GM21619 (cell line): ENCODE measurements around the gene ARHGAP15.

Source experiments
- ATAC-seq: cut with Tn5 transposase; IDR thresholded peaks from one replicate; pipeline ENCODE4 v1.9.1; 2021; ENCODE audit not compliant: unreplicated experiment

The ARHGAP15 gene

DNA sequence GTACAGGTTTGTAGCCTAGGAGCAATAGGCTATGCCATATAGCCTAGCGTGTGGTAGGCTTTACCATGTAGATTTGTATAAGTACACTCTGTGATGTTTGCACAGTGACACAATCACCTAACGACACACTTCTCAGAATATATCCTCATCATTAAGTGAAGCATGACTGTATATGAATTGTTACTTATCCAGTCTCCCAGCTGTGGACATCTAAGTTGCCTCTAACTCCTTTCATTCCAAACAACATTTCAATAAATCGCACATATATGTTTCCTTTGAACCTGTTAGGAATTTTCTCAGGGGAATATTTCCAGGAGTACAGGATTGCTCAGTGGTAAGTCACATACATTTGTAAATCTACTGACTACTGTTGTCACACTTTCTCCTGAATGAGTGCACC is 90.0 kb downstream of the ARHGAP15 start:
- no peak for ATAC-seq

DNA sequence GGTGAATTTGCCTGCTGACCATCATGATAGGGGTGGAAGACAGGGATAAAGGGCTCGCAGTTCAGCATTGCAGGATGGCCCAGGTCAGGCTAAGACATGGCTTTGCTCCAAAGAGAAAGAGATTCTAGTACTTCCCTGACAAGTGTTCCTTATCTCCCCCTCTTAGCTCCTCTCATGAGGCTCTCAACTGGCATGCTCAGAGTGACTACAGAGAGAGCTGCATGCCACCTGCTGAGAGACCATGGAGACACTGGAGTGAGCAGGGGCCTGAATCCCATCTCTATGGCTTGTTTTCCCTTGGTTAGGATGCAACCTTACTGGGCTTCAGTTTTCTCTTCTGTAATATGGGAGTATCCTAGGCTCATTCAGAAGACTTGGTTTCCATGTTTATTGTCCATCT is 94.3 kb downstream of the ARHGAP15 start:
- no peak for ATAC-seq

DNA sequence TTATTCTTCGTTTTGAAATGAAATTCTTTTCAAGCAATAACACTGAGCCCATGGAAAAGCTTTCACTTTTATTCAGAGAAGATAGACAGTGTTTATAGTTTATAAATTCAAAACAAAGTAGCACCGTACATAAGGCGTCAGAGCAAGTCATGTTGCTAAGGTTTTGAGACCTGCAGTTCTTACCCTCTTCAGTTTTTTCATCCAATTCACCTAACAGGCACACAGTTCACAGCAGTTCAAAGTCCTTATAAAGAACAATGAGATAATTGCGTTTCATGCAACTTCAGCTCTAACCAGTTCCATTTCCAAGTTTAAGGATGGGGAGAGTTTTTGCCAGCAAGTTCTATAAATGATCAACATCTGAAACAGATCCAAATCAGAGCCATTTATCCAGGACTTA is 96.7 kb downstream of the ARHGAP15 start:
- ATAC-seq, result no peak

DNA sequence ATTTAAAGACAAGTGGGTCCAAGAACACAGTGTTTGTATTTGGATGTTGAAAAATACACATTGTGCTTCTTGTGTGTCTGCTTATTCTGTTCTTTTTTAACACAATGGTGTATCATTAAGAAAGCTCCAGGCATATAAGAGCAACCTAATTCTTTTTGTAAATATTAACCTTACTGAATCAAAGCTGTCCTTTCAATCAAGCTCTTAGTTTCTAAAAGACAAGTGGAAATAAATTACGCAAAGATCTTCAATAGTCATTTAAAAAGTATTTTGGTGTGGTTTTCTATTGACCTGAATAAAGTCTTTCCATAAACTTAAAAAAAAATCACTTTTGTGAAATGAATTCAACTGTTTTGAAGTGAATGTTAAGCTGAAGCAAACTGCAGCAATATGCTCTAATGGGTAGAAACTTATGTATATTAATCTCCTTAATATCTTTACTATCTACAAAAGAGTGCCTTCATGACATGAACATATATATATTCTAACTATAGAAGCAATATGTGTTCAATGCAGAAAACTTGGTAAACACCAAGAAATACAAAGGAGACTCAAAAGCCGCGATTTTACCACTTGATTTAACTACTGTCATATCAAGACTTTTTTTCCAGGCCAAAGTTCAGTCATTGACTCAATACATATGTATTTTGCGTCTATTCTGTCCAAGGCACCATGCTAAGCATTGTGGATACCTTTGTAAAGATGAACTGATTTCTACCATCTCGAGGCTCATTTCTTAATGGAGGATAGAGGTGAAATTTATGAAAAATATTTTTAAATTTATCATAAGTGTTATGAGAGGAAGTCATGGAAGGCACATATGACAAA is 97.7 kb downstream of the ARHGAP15 start:
- no peak for ATAC-seq

DNA sequence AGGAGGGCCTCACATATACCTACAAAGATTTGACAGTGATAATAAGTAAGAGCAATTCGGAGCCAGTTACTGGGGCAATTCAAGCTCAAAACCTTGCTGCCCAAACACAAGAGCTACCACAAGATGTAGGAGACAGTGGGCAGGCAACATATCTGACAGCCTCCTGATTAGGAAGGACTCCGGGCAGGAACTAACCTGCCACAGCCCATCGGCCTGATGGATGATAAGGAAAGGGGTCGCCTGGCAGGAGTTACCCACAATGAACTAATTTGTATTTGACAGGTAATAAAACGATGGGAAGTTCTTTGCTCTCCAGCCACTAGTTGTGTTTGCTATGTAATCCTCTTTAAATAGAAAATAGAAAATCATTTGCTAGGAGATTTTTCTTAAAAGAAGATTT is 100.2 kb downstream of the ARHGAP15 start:
- no peak for ATAC-seq

DNA sequence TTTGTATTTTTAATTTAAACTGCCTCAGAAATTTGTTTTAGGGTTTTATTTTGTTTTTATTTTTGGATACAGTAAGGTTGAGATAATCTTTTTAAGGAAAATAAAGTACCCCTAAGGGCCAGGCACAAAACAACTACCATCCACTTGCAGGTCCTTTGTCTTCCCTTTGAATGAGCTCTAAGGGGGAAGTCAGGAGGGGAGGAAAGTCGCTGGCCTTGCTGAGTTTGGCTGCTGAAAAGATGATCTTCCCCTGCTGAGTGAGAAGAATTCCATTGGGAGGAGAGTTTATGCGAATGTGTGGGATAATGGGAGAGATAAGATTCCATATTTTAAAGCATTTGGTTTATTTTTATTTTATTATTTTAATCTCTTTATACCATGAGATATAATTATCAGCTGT is 100.7 kb downstream of the ARHGAP15 start:
- no peak for ATAC-seq

DNA sequence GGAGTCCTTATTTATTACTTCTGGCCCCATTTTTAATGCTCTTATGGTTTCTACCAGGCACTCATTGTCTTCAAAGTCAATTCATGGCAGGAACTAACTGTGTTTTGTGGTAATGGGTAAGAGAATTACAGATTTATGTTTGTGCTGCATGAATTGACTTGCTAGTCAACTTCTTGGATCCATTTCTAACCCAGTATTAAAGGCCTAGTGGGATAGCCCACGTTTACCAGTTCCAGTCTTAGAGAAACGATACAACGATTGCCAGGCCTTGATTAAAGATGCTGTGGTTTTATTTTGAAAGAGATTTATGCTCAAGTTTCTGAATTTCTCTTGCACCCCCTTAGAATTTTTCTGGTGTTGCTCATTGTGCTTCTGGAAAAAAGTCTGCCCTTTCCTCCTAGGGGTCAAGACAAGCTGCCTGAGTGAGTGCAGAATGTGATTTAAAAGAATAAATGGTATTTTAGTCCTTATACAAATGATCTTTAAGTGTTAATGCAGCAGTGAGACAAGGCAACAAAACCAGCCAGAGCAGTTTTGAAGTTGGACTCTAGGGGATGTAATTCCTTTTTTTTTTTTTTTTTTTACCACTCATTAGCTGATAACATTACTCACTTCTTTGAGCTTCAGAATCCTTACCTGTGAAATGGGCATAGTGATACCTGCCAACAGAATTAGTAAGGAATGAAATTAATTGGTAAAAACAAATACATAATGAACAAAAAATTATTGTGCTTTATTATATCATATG is 101.5 kb downstream of the ARHGAP15 start:
- no peak for ATAC-seq

DNA sequence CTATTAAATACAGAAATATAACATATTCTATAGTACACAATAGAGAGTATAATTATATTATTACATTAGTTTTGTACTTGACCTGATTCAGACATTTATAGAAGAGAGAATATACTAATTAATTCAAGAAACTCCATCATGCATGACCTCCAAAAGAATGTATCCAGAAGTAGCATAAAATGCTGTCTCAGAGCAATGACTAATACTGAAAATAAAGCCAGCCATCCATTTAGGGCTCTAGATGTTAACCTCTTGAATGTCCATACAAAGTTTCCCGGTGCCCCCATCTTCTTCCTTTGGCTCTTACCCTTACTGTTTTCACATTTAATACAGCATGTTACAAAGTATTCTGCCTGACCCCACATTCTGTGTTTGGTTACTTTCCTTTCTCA is 102.0 kb downstream of the ARHGAP15 start:
- no peak for ATAC-seq

DNA sequence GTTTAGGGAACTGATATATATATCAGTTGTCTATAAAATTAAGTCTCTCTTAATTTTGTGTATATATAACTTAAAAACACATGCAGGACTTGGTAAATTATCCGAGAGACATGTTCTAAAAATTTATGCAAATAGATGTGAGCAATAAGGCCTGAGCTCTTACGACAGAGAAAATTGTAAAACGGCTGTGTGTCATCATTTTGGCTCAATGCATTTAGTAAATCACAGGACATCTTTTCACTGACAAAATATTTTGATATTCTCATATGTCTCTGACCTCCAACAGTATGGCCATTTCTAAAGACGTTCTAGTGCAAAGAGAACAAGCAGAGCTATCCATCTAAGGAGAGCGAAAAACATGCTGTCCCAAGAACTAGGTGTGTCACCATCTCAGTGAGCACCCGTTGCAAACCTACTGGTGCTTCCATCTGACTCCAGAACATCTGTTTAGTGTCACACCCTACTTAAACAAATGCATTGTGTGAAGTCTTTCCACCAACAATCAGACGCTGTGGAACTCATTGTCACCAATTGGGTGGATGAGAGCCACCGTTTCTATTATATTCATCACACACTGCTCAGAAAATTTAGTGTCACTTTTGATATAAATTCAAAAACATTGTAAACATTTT is 108.0 kb downstream of the ARHGAP15 start:
- no peak for ATAC-seq

DNA sequence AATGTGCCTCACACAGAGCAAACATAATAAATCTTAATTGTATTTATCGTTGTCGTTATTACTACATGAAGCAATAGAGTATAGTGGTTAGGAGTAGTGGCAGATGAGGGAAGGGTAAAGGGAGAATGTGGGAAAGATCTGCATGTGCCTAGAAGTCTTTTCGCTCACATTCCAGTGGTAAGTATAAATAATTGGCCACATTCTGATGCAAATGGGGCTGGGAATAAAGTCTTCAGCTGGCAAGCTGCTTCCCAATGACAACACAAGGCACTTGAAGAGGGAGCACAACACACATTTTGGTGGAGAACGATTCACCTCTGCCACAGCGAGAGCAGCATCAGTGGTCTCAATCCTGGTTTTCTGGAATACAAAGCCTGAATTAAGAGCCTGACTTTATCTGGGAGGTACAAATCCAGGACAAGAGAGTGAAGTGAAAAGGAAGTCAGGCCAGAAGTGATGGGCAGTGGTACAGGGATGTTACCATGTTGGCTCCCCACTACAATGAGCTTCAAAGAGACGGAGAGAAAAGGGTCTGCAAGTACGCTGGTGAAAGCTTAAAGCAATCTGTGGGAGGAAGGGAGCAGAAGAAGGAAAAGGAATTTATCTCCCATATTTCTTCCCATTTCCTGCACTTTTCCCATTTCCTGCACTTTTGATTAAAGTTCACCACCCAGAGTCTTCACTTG is 112.3 kb downstream of the ARHGAP15 start:
- ATAC-seq, result no peak

DNA sequence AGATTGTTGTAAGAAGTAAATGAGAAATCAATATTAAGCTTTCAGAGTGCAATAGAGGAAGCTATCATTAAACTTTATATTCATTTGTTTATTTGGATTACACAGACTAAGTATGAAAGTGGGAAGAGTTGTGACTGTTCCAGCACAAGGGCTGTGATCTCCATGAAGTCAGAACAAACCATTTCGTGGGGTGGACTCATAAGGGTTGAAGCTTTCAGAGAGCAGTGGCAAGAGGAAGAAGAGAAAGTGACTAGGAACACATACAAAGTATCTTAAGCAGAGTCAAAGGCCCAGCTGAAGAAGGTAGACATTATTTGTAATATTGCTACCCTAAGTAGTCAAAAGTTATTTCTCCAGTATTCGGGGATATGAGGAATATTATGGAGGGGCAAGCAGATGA is 117.0 kb downstream of the ARHGAP15 start:
- no peak for ATAC-seq

DNA sequence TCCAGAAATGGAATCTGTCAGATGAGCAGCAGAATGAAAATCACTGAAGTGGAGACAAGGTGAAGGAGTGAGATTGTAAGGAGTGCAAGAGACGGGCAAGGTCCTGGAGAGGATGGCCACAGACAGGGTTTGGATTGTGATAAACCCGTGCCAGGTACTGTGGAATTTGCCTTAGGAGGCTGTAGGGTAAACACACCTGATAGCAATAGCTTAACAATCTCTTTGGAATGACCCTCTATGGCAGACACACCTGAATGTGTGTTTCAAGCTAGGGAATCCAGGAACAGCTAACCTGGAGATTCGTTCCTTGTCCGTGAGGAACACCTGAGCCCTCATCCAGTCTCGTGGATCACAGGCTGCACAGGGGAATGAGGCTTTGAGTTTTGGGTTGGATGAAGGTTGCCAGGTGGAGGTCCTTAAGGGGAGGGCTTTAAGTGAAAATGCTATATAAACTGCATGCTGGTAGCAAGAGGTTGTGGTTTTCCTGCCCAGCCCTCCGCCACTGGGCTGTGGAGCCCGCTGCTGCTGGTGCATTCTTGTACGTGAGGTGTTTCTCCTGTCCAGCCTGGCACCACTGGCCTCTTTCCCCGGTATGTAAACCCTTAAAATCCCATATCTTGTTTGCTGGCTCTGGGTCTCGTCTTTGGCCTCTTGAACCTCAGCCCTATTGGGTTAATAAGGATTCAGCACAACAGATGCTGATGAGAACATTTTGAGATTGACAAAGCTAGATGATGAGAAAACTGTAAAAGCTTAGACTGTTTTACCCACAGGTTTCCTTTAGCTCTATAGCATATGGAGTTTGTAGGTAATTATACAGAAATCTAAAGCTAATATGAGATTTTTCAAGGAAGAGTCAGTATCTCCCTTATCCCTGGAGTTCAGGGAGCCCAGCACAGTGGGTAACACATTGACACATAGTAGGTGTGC is 117.9 kb downstream of the ARHGAP15 start:
- ATAC-seq, result no peak

DNA sequence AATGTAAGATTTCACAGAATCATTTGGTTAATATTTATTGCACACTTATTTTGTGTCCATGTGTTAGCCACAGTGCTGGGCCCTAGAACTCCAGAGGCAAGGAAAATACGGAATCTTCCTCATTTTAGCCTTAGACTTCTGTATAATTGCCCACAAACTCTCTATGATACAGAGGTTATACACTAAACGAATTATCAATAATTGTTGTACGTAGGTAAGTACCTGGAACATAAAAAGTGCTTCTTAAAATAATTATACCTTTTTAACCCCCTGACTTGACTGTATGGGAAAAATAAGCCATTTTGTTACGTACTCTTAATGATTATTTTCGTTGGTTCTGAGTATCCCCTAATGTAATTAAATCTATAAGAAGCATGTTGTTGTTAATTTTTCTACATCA is 119.4 kb downstream of the ARHGAP15 start:
- no peak for ATAC-seq

DNA sequence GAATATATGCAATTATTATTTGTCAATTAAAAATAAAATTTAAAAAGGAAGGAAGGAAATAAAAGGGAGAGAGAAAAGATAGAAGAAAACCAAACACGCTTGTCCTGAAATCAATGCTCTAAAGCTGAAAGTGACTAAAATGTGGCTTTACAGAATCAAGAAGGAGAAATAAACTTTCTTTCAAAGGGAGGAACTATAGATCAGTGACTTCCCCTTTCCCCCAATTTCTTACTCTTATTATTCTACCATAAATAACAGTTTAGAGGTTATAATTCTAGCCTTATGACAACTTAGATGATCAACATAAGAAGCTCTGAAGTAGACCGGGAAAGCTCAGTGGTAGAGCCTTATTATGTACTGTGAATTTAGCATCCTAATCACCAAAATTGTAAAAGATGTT is 122.5 kb downstream of the ARHGAP15 start:
- ATAC-seq, result no peak

DNA sequence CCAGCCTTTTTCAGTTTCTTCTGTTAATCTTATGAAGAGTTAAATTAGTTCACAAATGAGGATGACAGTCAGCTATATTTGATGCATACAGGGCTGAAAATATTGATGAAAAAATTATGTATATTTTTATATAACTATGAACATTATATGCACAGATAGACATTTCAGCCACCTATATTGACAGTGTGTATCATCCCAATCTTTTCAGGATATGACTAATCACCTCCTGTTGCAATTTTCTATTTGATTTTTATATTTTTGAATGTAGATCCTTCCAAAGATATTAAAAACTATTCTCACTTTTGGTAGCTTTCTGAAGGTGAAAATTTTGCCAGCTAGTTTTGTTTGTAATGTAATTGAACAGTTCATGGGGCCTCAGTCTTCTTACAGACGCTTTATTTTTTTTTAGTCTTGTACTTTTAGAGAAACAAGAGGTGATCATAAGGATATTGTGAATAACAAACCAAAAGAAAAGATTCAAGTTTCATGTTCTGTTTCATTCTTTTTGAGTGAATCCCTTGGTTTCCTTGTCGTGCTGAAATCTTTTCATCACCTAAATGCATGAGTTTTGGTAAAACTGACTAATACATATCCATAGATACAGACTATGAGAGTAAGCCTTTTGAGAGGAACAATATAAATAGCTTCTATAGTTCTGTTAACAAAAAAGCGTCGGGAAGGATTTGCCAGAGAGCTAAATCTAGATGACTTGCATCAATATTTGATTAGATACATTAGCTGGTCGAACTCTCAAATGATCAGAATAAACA is 123.1 kb downstream of the ARHGAP15 start:
- no peak for ATAC-seq

DNA sequence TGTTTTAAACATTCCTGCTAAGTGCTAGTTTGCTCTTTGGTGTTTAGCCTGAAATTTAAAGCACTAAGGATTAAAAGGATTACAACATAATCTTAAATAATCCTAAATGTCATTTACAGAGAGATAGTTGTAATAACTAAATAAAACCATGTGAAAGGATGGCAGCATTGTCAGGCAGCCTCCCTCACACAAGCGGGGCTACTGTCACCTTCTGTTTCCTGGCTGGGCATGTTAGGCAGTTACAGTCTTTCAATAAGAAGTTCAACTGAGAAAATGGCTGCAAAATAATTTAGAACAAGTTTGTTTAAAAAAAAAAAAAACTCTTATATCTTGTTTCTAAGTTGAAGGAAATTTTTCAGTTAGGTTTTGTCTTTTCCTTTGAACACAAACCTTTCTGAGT is 124.9 kb downstream of the ARHGAP15 start:
- no peak for ATAC-seq

DNA sequence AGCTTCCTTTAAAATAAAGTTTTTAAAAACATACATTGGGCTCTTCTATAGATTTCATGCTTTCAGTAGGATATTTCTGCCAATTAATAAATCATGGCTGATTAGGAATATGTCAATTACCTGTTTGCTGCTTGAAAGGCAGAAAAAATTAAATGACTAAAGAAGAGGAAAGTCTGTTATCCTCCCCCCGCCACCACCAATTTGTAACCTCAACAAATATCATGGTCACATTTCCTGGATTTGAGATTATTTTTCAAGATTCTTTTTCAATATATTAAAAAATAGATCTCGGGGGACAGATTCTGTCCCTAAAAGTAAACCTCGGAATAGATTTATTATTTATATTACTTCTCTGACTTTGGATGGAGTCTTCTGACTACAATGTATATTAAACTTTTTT is 125.9 kb downstream of the ARHGAP15 start:
- ATAC-seq, result no peak

DNA sequence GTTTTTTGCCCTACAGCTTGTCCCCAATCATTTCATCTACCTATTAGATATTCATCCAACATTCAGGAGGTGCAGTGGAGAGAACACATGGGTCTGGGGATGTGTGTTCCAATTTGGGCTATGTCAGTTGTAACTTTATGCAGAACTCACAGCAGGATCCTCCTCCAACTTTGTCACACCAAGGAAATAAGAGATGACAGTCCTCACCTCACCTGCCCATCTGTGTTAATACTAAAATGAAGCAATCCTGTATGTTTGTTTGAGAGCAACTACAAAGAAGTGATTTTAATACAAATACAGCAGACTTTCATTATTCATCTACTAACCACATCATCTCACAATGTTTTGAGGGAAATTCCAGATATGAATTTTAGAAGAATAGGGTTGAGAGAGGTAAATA is 126.7 kb downstream of the ARHGAP15 start:
- no peak for ATAC-seq

DNA sequence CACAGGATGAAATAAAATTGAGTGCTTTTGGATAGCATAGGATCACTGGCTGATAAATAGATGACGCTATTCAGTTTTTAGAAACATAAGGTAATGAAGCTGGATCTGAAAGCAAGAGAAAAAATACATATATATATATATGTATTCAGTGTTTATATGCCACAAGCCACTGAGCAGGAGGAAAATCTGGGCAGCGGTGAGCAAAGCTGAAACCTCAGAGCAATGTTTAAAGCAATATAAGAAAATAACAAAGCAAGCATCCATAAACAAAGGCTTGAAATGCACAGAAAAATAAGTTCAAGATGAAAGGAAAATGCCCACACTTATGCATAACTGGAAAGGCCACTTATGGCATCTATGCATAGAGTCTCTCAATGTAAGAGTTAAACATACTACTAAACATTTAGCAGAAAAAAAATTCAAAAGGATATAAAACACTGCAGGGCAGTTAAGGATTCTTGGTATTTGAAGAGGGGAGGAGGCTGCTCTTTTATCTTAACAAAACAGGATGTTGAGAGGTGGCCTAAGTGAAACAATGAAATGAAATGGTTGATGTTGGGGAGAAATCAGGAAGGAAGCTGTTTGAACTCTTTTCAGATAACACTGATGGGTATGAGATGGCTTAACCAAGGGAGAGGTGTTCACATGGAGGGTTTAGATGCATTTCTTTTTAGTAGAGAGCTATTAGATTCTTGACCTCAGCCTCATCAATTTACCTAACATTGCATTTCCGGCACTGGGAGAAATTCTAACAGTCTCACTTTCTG is 129.1 kb downstream of the ARHGAP15 start:
- ATAC-seq, result no peak
